HG03135 (cell line): Measurements from ENCODE around the gene SIGLEC12.
"Not testable (repeated sequence)": the region's sequence is repeated elsewhere in the genome, so short reads cannot be mapped to it uniquely, and the experiment has no call there.

ENCODE experiments used
- ATAC-seq: cut with Tn5 transposase; IDR thresholded peaks from one replicate; pipeline ENCODE4 v1.9.1; 2021; ENCODE audit warnings: mild to moderate bottlenecking, moderate library complexity; ENCODE audit not compliant: unreplicated experiment

The SIGLEC12 gene

DNA sequence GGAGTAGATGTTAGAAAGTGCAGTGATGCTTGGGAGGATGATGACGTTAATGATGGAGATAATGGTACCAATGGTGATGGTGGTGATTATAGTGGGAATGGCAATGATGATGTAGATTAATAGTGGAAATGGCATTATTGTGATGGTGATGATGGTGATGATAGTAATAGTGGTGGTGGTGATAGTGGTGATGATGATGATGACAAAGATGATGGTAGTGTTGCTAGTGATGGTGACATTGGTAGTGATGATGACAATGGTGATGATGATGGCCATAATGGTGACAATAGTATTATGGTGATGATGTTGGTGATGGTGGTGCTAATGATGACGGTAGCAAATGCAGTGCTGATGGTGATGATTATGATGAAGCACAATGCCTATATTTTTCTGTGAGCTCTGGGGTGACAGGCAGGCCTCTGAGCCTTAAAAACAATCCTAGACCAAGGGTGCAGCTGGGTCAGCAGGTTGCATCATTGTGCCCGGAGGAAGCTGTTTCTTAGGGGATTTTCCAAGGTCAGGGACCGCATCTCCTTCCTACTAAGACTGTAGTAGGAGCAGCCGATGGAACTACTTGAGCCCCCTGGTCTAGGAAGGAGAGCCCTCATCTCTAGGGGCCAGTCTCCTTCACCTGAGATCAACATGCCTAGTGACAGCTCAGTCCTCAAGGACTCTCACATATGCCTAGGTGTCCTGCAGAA, 15.5 kb downstream of the SIGLEC12 start:
- no peak for ATAC-seq

DNA sequence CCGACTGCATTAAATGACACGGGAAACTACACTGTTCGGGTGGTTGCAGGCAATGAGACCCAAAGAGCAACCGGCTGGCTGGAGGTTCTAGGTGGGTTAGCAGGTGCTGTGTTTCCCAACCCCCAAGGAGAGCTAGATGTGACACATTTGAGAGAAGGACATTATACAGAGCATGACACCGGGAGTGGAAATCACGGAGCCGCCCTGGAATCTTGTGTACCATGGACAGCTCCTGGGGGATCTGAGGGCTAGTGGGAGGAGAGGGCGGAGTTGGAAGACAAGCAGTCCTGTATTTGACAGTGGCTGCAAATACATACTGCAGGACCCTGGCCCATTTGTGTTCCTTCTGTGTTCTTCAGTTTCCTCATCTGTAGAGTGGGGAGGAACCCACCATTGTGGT, 21.0 kb downstream of the SIGLEC12 start:
- ATAC-seq = no peak

DNA sequence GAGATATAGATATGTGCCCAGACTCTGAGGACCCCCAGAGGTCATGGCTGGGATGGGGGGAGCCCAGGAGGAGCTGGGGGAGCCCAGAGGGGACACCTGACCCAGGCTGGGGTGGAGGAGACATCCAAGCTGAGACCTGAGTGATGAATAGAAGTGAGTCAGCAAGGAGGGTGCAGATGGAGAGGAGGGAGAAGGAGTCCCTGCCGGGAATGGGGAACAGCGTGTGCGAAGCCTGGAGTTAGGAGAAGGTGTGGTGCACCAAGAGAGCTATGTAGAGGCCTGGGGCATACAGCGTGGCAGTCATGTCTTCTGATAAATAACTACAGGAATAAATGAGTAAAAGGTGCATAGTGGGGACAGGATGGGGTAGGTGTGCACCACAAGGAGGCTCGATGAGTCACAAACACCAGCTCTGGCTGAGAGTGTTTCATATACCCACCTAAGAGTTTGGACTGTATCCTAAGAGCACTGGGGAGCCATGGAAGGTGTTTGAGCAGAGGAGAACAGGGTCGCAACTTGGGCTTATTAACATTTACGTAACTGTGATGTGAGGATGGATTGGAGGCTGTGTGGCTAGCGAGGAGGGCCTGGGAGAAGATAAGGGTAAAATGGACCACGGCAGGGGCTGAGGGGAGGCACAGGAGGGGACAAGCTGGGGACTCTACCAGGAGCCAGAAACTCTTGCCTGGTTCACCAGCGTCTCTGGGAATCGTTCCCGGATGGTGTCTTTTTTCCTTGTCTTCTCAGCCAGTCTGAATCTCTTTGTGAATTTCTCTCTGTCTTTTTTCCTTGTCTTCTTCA, 21.9 kb downstream of the SIGLEC12 start:
- no peak for ATAC-seq

DNA sequence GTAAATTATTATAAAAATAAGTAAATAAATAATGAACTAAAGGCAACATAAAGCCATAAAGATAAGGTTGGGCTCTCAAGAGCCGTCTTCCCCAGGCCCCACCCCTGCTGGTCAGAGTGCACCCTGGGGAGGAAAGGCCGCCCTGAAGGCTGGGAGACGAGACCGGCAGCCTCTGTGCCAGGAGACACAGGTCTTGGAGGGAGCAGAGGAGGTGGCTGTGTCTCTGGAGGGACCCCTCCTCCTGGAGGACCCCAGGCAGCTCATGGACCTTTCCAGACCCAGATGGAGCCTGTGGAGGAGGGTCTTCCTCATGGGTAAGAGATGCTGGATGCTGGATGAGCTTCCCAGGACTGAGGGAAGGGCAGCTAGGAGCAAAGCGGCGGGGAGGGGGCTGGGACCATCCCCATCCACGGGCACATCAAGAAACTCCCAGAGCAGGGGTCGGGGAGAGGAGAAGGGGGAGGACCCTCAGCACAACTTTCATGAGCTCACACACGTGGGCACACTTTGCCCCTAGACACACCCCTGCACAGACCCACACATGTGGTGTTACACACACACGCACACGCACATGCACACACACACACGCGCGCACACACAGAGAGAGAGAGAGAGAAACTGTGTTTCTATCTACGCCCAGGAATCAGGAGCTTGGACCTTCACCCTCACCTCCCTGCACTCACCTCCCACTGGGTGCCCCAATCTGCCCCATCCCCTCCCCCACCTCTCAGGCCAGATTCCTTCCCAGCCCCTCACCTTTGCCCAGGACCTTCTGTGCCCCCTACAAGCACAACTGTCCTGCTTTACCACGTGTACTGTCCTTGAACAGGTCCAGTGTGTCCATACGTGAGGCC, 23.0 kb downstream of the SIGLEC12 start, which contains the start of gene CEACAM18:
Gene CEACAM18 (plus strand): TSS at position 159 of the 854 bp plus-strand sequence.
- no peak for ATAC-seq

DNA sequence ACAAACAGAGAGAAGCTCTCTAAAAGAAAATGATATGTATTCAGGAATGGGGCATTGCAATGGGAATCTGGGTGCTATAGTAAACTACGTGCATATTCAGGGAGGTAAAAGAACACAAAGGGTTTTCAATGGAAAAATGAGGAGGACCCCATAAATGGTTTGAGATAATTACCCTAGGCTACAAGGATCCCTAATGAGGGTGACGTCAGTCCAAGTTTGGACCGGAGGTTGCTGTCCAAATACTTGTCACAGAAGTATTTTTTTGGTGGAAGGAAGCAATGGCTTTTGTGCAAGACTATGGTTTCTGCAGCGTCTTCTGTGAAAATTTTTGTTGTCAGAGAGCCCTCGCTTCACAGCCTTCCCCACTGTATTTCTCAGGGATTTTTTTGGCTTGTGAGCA, 24.3 kb downstream of the SIGLEC12 start:
- ATAC-seq = no peak

DNA sequence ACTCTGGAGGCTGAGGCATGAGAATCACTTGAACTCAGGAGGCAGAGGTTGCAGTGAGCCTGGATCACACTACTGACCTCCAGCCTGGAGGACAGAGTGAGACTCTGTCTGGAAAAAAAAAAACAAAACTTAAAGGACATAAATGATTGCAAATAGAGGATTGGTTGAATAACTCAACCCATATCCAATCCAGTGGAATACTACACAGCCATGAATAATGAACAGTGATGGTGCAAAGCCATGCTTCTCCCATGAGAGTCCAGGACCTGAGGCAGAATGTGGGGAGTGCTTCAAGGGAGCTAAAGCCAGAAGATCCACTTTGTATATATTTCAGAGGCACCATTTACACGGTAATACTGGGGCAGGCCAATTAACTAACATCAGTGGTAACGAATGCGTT, 25.4 kb downstream of the SIGLEC12 start:
- no peak for ATAC-seq

DNA sequence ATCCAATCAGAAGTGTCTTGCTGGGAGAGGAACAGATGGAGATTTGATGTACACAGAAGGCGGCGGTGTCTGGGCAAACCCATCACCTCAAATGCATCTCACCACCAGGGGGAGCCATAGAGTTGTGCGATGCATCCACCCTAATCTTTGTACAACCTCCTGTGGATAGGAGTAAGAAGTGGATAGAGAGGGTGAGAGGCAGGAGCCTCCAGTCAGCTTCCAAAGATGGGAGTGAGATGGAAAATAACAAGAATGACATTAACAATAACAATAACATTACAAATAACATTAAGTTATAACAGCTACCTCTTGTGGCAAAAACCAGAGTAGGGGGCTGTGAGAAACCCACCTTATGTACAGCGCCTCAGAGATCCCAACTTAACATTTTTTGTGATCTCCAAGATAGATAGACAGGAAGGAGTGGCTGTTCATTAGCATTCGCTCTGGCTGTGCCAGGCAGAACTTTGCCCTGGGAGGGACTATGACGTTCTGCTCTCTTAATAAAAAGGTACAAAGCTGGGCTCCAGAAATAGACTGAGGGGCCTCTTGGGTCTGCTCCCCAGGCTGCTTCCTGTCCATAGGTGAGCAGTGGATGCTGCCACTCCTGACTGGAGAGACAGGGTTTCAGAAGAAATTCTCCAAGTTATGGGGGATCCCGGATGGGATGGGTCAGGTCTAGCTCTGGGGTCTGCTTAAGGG, 28.4 kb downstream of the SIGLEC12 start:
- ATAC-seq = no peak

DNA sequence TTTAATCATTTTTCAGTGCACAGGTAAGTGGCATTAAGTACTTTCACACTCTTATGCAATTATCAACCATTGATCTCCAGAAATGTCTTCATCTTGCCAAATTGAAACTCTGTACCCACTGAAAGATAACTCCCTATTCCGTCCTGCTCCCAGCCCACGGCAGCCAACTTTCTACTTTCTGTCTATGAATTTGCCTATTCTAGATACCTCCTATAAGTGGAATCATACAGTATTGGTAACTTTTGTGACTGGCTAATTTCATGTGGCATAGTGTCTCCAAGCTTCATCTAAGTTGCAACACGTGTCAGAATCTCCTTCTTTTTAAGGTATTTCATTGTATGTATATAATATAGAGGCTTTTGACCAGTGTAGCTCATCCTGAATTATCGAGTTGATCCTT, 29.0 kb downstream of the SIGLEC12 start:
- no peak for ATAC-seq

DNA sequence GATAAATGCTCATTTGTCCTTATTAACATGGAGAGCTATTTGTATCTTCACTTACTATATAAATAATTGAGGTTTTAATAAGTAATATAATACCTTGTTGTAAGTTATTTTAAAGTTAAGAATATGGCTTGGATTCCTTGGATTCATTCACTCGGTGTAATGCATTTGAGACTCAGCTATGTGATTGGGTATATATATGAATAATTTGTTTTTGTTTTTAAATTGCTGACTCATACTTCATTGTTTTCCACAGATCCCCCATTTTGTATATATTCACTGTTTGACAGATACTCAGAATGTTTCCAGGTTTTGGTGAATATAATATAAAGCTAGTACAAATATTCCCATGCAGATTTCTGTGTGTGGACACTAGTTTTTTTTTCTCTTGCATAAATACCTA, 30.1 kb downstream of the SIGLEC12 start:
- ATAC-seq = no peak

DNA sequence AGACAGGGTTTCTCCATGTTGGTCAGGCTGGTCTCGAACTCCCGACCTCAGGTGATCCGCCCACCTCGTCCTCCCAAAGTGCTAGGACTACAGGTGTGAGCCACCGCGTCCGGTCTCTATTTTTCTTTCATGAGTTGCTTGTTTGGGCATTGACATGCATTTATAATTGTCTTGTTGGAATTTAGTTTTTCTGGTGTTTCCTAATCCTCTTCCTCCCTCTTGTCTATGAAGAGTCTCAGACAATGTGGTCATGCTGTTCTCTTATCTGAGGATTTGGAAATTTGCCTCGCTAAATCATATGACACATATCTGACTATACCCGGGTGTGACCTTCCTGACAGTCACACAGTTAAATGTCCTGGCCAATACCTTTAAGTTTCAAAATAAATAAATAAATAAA, 30.6 kb downstream of the SIGLEC12 start:
- no peak for ATAC-seq

DNA sequence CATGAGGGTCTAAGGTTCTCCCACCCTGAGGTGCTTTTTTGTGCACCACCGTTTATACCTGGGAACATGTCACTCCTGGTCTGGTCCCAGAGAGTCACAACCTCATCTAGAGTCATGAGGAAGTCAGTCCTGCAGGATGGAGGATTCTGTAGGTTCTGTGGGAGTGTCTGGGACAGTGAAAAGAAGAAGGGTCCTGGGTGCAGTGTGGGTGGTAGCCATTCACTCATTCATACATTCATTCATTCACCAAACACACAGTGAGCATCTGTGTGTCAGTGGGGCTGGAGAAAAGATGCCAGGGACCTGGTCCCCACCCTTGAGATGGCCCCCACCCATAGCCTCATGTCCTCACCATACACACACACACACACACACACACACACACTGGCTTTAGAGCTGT, 32.0 kb downstream of the SIGLEC12 start:
- no peak for ATAC-seq

DNA sequence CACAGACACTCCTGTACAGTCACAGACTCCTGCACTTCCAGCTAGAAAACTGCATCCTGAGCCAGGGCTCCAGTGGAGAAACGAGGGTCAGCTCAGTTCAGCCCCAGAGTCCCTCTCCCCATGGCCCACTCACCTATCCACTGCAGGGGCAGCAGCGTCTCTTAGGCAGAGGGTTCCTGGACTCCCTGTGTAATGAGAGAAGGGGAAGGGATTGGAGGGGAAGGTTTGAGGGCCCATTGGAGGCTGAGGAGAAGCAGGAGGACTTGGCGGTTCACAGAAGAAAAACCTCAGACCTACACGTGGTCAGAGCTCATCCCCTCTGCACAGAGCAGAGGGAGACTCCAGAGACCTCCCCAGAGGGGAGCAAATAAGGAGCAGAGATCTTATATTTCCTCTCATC, 32.4 kb downstream of the SIGLEC12 start:
- no peak for ATAC-seq

DNA sequence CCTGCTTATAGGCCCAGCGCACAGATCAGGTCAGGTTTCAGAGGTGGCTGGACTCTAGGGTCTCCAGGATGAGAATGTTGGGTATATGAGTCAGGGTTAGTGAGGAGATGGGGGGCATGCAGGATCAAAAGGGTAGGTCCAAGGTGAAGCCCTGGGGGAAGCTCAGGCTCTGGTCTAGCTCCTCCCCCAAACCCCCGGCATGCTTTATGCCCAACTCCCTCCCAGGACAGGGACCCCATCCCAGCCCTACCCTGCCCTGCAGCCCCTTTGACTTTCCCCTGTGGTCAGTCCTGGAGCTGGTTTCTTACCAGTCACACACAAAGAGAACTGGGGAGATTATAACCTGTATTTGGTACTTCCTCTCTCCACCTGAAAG, 33.1 kb downstream of the SIGLEC12 start:
- no peak for ATAC-seq

DNA sequence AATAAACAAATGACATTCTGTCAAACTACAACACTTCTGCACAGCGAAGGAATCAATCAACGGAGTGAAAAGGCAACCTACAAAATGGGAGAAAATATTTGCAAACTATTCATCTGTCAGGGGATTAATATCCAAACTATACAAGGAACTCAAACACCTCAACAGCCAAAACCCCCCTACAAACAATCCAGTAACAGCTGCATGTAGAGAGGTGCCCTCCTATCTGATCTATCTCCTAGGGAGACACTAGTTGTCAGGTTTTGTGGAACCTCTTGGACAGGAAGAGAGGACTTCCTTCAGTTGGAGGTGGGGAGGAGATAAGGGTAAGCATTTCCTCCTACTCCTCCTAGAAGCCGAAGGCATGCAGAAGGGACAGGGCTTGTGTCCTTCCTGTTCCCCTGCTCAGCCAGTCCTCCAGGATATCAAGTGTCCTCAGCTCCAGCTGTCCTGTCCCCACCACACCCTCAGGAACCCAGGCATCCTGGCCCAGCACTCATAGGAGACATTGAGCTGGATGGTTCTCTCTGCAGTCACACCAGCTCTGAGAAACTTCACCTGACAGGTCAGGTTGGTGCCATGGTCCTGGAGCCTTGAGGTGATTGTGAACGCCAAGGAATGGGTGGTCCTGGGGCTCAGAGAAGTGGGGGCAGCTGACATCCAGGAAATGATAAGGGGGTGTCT, 33.6 kb downstream of the SIGLEC12 start:
- ATAC-seq = no peak

DNA sequence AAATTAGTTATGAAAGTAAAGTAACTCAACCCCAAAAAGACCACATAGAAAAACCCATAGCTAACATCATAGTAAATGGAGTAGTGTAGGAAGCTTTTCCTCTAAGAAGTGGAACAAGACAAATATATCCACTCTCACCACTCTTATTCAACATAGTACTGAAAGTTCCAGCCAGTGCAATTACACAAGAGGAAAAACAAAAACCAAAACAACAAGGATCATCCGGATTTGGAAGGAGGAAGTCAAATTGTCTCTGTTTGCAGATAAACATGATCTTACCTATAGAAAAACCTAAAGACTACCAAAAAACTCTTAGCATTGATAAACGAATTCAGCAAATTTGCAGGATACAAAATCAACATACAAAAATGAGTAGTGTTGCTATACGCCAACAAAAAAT, 34.9 kb downstream of the SIGLEC12 start:
- ATAC-seq = no peak

DNA sequence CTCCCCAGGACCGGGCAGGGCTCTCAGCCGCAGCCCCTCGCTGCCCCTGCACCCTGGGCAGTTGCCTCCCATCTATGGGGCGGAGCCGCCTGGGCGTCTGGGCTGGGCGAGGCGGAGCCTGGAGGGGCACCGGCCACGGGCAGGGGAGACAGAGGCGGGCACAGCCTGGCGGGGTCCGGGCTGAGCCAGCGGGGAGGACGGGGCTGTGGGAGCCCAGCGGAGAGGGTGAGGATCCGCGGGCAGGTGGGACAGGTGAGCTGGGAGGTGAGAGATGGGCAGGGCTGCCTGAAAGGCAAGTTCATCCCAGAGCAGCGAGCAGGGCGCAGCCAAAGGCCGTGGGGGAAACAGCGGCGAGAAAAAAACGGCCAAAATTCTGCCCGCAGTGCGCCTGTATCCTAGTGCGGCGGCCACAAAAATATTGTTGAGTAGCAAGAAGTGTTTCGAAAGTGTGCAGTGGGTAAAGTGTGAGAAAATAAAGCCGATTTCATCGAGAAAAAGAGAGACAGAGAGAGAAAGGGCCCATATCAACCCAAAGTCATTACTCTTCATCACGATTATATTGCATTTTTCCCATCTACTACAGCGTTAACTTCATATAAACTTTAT, 37.5 kb downstream of the SIGLEC12 start:
- not testable (repeated sequence) for ATAC-seq

DNA sequence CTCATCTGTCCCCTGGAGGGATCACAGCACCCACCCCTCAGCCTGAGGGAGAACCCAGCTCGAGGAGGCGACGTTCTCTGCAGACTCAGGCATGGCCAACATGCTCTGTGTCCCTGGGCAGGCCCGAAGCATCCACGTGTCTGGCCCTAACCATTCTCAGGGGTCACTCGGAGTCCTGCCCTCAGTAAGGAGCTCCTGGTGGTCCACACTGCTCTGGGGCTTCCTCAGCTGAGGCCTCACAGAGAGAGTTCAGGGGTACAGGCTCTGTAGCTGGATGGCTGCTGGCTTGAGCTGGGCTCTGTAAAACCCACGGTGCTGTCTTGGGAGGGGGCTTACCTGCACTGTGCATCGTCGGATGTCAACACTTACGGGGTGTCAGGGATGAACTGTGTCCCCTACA, 38.9 kb downstream of the SIGLEC12 start:
- no peak for ATAC-seq

DNA sequence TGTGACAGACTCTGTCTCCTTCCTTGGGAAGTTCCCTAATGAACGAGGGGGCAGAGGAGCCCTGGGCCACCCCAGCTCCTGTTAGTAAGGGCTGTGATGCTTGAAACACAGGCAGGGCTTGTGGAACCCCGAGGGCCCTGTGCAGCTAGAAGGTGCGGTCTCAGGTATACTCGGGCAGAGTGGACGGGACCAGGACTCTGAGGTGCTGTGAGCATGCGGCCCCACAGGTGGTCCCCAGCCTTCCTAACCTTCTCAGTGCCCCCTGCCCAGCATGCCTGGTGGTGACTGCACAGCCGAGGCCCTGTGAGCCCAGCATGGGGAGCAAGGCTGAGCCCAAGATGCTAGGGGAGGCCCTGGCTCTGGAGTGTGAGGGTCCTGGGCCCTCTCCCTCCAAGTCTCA, 39.3 kb downstream of the SIGLEC12 start:
- no peak for ATAC-seq

DNA sequence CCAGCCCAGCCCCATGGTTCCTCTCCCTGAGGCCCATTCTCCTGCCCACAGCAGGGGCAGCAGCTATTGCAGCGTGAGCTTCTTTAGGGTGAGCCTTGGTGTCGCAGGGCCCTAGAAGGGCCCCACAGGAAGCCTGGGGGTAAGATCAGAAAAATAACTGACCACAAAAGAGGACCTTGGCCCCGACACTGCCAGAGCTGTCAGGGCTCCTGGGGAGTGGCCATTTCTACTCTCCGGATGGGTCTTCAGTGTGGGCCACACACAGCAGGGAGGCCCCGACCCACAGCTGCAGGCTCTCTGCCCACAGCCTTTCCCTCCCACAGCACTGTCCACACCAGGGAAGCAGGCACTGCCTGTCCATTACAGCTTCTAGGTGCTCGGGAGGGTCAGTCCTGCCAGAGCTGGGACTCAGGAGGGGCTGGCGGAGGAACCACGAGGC, 39.9 kb downstream of the SIGLEC12 start:
- ATAC-seq = no peak
